Activated T-cell treated with anti-CD3 and anti-CD28 coated beads for 4 hours (primary cell): ENCODE data around the gene ERCC5.

ENCODE experiments used
- DNase-seq: peaks from one replicate; pipeline ENCODE4 v3.0.0-alpha.2; 2020

Gene ERCC5

GRCh38 chr13:102897371-102898138, 51.7 kb downstream of the ERCC5 start:
- DNase-seq: no peak

- no peak for DNase-seq
Observed at GRCh38 chr13:102900193-102900608, 54.4 kb downstream of the ERCC5 start.

- no peak for DNase-seq
Observed at GRCh38 chr13:102901056-102901455, 55.2 kb downstream of the ERCC5 start.

- no peak for DNase-seq
Observed at GRCh38 chr13:102901615-102902305, 55.9 kb downstream of the ERCC5 start.

- DNase-seq: no peak
Observed at GRCh38 chr13:102902789-102903347, 57.0 kb downstream of the ERCC5 start.

DNA sequence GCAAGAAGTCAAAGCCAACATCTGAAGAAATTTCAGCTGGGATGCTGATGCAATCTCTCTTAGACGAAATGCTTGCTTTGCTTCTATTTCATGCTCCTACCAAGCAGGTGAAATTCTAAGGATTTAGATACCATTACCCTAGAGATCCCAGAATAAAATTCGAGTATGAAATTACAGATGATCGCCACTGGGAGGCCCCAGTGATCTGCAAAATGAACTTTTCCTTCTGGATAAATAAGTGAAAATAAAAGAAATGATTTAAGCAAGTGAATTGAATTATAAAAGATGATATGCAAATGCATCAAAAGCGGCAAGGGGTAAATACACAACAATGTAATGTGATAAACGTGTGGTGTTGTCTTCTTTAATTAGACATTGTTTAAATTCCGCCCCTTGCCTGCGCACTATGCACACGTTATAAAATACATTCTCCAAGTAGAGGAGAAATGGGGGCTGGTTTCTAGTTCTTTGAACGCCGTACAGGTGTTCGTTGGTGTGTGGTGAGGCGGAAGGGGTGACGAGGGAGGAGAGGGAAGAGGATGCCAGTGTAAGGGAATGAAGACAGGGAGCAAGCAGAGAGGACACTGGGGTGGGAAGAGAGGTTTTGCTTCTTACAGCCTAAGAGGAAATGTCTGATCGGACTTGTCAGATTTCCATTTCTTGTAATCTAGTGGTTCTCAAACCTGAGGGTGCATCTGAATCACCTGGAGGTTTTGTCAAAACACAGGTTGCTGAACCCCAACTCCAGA, 58.0 kb downstream of the ERCC5 start:
- DNase-seq: no peak

- no peak for DNase-seq
Observed at GRCh38 chr13:102904408-102904862, 58.6 kb downstream of the ERCC5 start.

DNA sequence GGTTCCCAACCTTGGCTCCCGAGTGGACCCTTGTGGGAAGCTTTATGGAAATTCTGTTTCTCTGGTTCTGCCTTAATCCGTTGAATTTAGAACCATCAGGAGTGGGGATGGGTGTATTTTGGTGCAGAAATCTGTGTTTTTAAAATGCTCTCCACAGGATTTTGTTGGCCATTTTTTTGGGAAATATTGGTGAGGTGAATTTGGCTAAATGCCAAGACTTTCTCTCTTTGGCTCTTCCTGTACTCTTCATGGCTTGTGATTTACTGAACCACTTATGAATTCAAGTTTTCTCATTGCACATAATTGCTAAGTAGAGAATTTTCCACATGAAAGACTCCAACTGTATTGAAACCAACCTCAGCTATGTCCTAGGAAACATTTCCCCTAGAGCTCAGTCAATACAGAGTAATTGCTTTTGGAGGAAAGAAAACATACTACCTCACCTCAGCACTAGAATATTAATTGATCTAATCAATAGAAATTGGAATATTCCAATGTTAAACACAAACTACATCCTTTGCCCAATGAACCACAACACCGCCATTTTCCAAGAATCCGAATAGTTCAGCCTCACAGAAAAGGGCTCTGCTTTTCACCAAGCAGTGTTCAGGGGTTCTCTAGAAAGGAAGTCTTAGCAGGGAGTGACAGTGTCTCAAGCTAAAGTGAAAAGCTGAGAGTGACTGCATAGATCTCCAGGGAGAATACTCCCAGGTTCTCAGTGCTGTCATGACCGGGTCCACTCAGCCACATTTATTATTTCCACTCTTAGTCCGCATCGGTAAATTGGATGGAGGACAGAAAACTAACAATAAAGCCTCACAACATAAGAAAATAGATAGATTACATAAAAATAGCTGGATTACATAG, 60.3 kb downstream of the ERCC5 start:
- DNase-seq: no peak

DNA sequence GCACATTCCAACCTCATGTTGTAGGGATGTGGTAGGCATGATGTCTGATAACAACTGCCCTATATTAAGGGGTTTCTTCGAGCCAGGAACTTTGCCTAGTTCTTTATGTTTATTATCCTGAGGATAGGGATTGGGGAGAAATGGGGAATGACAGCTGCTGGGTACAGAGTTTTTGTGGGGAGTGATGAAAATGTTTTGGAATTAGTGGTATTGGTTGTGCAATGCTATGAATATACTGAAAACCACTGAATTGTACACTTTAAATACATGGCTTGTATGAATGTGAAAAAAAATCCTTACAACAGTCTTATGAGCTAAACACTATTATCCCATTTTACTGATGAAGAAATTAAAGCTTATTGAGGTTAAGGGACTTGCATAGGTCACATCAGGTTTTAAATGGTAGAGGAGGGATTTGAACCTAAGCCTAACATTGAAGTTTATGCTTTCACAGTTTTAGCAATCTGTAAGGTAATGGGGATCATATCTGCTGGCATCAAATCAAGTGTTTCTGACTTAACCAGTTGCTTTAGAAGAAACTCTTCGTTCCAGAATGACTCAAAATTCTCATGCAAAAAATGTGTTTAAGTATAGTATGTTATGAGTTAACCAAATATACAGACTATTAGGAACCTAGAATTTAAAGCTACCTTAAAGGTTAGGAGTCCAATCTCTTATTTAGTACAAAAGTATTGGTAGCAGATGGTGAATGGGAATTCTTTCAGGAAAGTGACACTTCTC, 61.4 kb downstream of the ERCC5 start:
- DNase-seq: no peak

DNA sequence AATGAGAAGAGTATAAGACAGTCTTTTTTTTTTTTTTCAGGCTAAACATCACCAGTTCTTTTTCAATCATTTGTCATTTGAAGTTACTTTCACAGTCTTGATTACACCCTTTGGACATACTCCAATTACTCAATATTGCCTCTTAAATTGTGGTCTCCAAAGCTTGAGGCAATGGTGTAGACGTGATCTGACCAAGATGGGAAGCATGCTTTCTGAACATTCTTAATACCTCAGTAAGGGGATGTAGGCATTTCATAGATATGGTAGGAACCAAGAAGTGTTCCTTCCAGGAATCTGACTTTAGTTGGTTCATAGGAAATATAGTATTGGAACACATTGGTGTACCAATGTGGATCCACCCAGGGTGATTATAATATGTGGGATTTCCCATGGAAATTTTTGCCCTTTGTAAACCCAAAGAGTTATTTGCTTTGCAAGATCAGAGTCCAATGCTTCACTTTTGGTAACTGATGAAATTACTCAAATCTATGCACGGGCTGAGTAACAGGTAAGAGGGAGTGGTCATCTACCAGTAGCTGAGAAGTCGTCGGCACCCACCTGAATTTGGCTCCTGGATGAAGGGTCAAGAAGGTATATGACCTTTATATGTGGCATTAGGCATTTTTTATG, 62.2 kb downstream of the ERCC5 start:
- no peak for DNase-seq

- no peak for DNase-seq
Observed at GRCh38 chr13:102909971-102910370, 64.1 kb downstream of the ERCC5 start.

DNA sequence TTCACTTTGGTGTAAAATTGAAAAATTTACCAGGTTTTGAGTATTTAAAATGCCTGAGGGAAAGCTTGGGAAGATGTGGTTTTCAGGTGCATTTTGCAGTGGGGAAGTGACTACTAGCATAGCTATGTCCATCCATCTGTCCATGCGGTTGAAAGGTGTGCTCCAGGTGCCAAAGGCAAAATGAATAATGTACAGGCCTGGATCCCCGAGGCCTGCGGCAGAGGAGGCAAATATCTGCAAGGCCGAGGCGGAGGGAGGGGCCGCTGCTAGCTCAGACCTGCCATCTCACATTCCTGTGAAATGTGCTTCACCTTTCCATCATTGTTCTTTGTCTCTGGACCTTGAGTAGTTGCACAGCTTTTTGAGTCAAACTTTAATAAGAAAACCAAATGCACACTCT, 65.5 kb downstream of the ERCC5 start:
- no peak for DNase-seq

- no peak for DNase-seq
Observed at GRCh38 chr13:102912599-102912998, 66.8 kb downstream of the ERCC5 start.

DNA sequence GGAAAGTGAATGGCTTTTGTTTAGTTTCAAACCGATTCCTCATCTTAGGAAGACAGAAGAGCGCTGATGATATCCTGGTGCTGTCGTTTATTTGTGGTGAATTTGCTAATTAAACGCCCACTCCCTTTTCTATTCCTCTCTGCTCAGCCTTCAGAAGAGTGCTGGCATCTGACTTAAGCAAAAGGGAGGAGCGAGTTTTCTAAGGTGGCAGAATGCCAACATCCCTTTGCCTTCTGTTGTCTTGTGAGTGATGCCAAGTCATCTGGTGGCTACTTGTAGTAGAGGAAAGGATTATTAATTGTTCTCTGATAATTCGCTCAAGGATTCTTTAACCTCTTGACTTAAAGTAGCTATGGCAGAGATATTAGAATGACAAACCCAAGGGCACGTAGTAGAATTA, 68.1 kb downstream of the ERCC5 start:
- no peak for DNase-seq

DNA sequence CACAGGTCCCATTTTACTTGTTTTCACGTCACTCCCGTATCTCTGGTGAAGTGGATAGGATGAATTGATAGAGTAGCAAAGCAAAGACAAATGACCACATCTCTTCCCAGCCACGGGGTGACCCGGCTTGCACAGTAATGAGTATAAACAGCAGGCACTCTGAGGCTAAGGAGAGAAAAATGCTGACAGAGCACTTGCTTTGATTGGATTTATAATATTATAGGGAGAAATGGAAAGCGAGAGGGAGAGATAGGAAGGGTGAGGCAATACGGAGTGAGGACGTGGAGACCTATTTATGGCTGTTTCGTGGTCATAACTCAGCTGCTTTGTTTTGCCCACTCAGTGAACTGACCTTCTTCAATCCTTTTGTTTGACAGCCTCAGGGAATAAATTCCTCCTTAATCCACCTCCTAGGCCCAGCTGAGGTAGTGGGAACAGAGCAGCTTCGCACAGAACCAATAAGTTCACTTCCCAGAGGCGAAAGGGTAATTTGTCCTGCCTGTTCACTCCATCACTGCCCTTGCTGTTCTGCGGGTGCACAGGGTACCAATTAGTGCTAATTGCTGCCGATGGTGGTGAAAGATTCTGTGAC, 68.6 kb downstream of the ERCC5 start:
- no peak for DNase-seq

DNA sequence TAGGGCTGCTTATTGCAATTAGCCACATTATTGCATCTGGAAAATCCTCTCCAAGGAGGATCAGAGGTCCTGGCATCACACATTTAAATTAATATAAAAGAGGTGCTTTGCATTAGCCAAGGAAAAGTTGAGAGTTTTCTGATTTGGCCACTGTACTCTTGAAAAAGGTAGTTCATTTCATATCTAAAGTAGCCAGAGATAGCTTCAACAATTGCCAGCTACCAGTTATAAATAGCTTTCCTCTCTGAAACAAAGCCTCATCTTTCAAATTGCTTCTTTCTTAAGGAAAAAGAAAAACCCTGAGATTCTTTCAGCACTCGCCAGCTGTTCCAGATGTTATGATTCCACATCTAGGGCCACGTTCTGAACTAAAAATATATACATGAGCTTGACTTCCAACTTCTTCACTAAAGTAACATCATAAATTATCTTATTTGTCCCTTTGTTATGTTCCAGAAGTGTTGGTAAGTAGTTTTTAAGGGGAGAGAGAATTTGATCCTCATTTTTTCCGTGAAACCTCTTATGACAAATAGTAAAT, 69.6 kb downstream of the ERCC5 start:
- DNase-seq: no peak

GRCh38 chr13:102917019-102917418, 71.2 kb downstream of the ERCC5 start:
- no peak for DNase-seq

- DNase-seq: no peak
Observed at GRCh38 chr13:102922184-102922583, 76.4 kb downstream of the ERCC5 start.
